Endothelial cell of umbilical vein (primary cell): ENCODE measurements around the gene ZNF555.

Source experiments
- CTCF ChIP-seq, 2 donors: IDR thresholded peaks; 1 replicate in 1 of 2; 2 replicates in 1 of 2; pipeline ENCODE4 v1.5.1; 2011; ENCODE audit warnings: low read length in 2 of 2, mild to moderate bottlenecking in 2 of 2, moderate library complexity in 2 of 2, control low read depth in 1 of 2, inconsistent platforms in 1 of 2, low read depth in 1 of 2; ENCODE audit not compliant: insufficient read depth in 1 of 2; ENCODE audit errors: extremely low read depth in 1 of 2
- EZH2 ChIP-seq: IDR thresholded peaks from 2 replicates; pipeline ENCODE4 v1.6.1; 2012; ENCODE audit warnings: borderline replicate concordance, low read depth, mild to moderate bottlenecking, moderate library complexity, low read length, inconsistent platforms; ENCODE audit not compliant: severe bottlenecking
- FOS ChIP-seq: IDR thresholded peaks from 2 replicates; pipeline ENCODE4 v1.6.1; 2011; ENCODE audit warnings: mild to moderate bottlenecking, low read length, moderate library complexity, borderline replicate concordance; ENCODE audit not compliant: insufficient read depth
- GATA2 ChIP-seq: IDR thresholded peaks from 2 replicates; pipeline ENCODE4 v1.7.0; 2011; ENCODE audit warnings: low read depth, mild to moderate bottlenecking, moderate library complexity, mixed read lengths, low read length; ENCODE audit not compliant: insufficient read length, insufficient read depth
- MAX ChIP-seq: IDR thresholded peaks from 2 replicates; pipeline ENCODE4 v1.6.1; 2011; ENCODE audit not compliant: insufficient read depth, insufficient read length
- MYC ChIP-seq: IDR thresholded peaks from one replicate; pipeline ENCODE4 v1.6.1; 2011; ENCODE audit warnings: mild to moderate bottlenecking, low read depth, low read length
- POLR2A ChIP-seq: IDR thresholded peaks from 2 replicates; pipeline ENCODE4 v1.6.1; 2012; ENCODE audit warnings: low read depth, mild to moderate bottlenecking, control low read depth, low read length
- POLR2AphosphoS5 ChIP-seq: IDR thresholded peaks from 2 replicates; pipeline ENCODE4 v1.6.1; 2012; ENCODE audit warnings: low read depth, mild to moderate bottlenecking, control low read depth, low read length, moderate library complexity; ENCODE audit not compliant: insufficient read depth

- TF ChIP-seq POLR2AphosphoS5 (no peak), CTCF (IDR thresholded peaks at IDR 0.05; ENCODE audit: extremely low read depth in 1 of 2, insufficient read depth in 1 of 2, low read depth in 1 of 2, low read length in 2 of 2) (no peak), POLR2A (no peak), MYC (no peak), GATA2 (no peak), EZH2 (no peak), FOS (no peak), MAX (no peak)
These were observed 3.8 kb upstream of the ZNF555 start for GRCh38 chr19:2837430-2837829.
